GM18873 (cell line): ENCODE data around the gene CFAP97.
"Not testable (repeated sequence)": the region's sequence is repeated elsewhere in the genome, so short reads cannot be mapped to it uniquely, and the experiment has no call there.

Experiments
- ATAC-seq: cut with Tn5 transposase; IDR thresholded peaks from one replicate; pipeline ENCODE4 v1.9.1; 2021; ENCODE audit warnings: mild to moderate bottlenecking, moderate library complexity, moderate number of reproducible peaks; ENCODE audit not compliant: unreplicated experiment, low FRiP score

CFAP97 gene

GRCh38 chr4:185203486-185204237 is at the start of gene CFAP97:
CFAP97 (minus strand) TSS chr4:185204000; CDS start chr4:185191196, 12,804 bp downstream.
- peak; percentile 61 for ATAC-seq

- ATAC-seq = no peak
Measured at GRCh38 chr4:185249105-185249504, 45.3 kb upstream of the CFAP97 start.

- ATAC-seq = no peak
Measured at GRCh38 chr4:185248393-185249039, 44.7 kb upstream of the CFAP97 start.

- ATAC-seq = no peak
Measured at GRCh38 chr4:185247151-185247550, 43.4 kb upstream of the CFAP97 start.

- no peak for ATAC-seq
Measured at GRCh38 chr4:185246453-185246852, 42.7 kb upstream of the CFAP97 start.

GRCh38 chr4:185244763-185245162 is 41.0 kb upstream of the CFAP97 start:
- ATAC-seq = no peak

GRCh38 chr4:185243879-185244278 is 40.1 kb upstream of the CFAP97 start:
- no peak for ATAC-seq

GRCh38 chr4:185242749-185243533 is 39.1 kb upstream of the CFAP97 start:
- ATAC-seq = no peak

- not testable (repeated sequence) for ATAC-seq
Measured at GRCh38 chr4:185240486-185240885, 36.7 kb upstream of the CFAP97 start.

- ATAC-seq = no peak
Measured at GRCh38 chr4:185238750-185239149, 35.0 kb upstream of the CFAP97 start.

GRCh38 chr4:185238215-185238681 is 34.4 kb upstream of the CFAP97 start:
- ATAC-seq = no peak

GRCh38 chr4:185237175-185237574 is 33.4 kb upstream of the CFAP97 start:
- no peak for ATAC-seq

GRCh38 chr4:185235843-185236503 is 32.2 kb upstream of the CFAP97 start:
- no peak for ATAC-seq

GRCh38 chr4:185235119-185235842 is 31.5 kb upstream of the CFAP97 start:
- no peak for ATAC-seq

- ATAC-seq = no peak
Measured at GRCh38 chr4:185232370-185232769, 28.6 kb upstream of the CFAP97 start.

- no peak for ATAC-seq
Measured at GRCh38 chr4:185229021-185229818, 25.4 kb upstream of the CFAP97 start.

GRCh38 chr4:185227713-185228278 is 24.0 kb upstream of the CFAP97 start:
- no peak for ATAC-seq

- ATAC-seq = no peak
Measured at GRCh38 chr4:185227131-185227551, 23.3 kb upstream of the CFAP97 start.

GRCh38 chr4:185225940-185226339 is 22.1 kb upstream of the CFAP97 start:
- ATAC-seq = no peak
